ES-I3 (cell line): Measurements from ENCODE around the gene SYNPO2.

Source experiments
- H3K36me3 ChIP-seq: 2 replicates; pipeline ENCODE4 v1.6.1; 2013; ENCODE audit warnings: mild to moderate bottlenecking, low read length, control low read depth, moderate library complexity; ENCODE audit not compliant: insufficient read depth
- H3K4me1 ChIP-seq: 2 replicates; pipeline ENCODE4 v1.6.1; 2013; ENCODE audit warnings: mild to moderate bottlenecking, control low read depth, low read length; ENCODE audit not compliant: insufficient read depth
- H3K9ac ChIP-seq: 2 replicates; pipeline ENCODE4 v1.6.1; 2013; ENCODE audit warnings: low read depth, mild to moderate bottlenecking, low read length, moderate library complexity
- H3K9me3 ChIP-seq: 2 replicates; pipeline ENCODE4 v1.6.1; 2013; ENCODE audit warnings: mild to moderate bottlenecking, low read length, moderate library complexity; ENCODE audit not compliant: control insufficient read depth, insufficient read depth

Gene SYNPO2

GRCh38 chr4:119024102-119024501 is 135.4 kb downstream of the SYNPO2 start:
- Histone ChIP-seq H3K9me3 (no peaks in the 10 kb centered on the region), H3K4me1 (peaks cover 17% of the 10 kb centered on the region), H3K36me3 (no peaks in the 10 kb centered on the region), H3K9ac (no peak overlapping the region)

- Histone ChIP-seq H3K36me3 (no peaks in the 10 kb centered on the region), H3K9ac (no peak overlapping the region; the same call in 1 of the 2 replicates), H3K9me3 (no peaks in the 10 kb centered on the region), H3K4me1 (peaks cover 17% of the 10 kb centered on the region)
These were observed 136.8 kb downstream of the SYNPO2 start for GRCh38 chr4:119025420-119025819.

- peaks cover 17% of the 10 kb centered on the region for H3K4me1 ChIP-seq
- H3K36me3 ChIP-seq, result no peaks in the 10 kb centered on the region
- H3K9ac ChIP-seq, result no peak overlapping the region
- no peaks in the 10 kb centered on the region for H3K9me3 ChIP-seq
These were observed 137.4 kb downstream of the SYNPO2 start for GRCh38 chr4:119025916-119026661.

- Histone ChIP-seq H3K9ac (no peak overlapping the region), H3K36me3 (no peaks in the 10 kb centered on the region), H3K9me3 (no peaks in the 10 kb centered on the region), H3K4me1 (peaks cover 17% of the 10 kb centered on the region)
These were observed 138.2 kb downstream of the SYNPO2 start for GRCh38 chr4:119026662-119027444.

GRCh38 chr4:119027811-119028210 is 139.2 kb downstream of the SYNPO2 start:
- no peaks in the 10 kb centered on the region for H3K9me3 ChIP-seq
- H3K4me1 ChIP-seq, result peaks cover 17% of the 10 kb centered on the region
- no peak overlapping the region for H3K9ac ChIP-seq
- H3K36me3 ChIP-seq, result no peaks in the 10 kb centered on the region

GRCh38 chr4:119028296-119028695 is 139.6 kb downstream of the SYNPO2 start:
- H3K4me1 ChIP-seq, result peaks cover 17% of the 10 kb centered on the region
- H3K9ac ChIP-seq, result no peak overlapping the region
- no peaks in the 10 kb centered on the region for H3K9me3 ChIP-seq
- H3K36me3 ChIP-seq, result no peaks in the 10 kb centered on the region

GRCh38 chr4:119029847-119030535 is 141.3 kb downstream of the SYNPO2 start:
- H3K9me3 ChIP-seq, result no peaks in the 10 kb centered on the region
- H3K4me1 ChIP-seq, result peaks cover 21% of the 10 kb centered on the region
- no peaks in the 10 kb centered on the region for H3K36me3 ChIP-seq
- no peak overlapping the region for H3K9ac ChIP-seq

- no peaks in the 10 kb centered on the region for H3K9me3 ChIP-seq
- H3K4me1 ChIP-seq, result peaks cover 20% of the 10 kb centered on the region
- no peaks in the 10 kb centered on the region for H3K36me3 ChIP-seq
- no peak overlapping the region for H3K9ac ChIP-seq
These were observed 141.9 kb downstream of the SYNPO2 start for GRCh38 chr4:119030536-119030890.

- H3K9ac ChIP-seq, result no peak overlapping the region
- no peaks in the 10 kb centered on the region for H3K36me3 ChIP-seq
- H3K9me3 ChIP-seq, result no peaks in the 10 kb centered on the region
- H3K4me1 ChIP-seq, result peaks cover 21% of the 10 kb centered on the region
These were observed 142.6 kb downstream of the SYNPO2 start for GRCh38 chr4:119031218-119031617.

- Histone ChIP-seq H3K9me3 (no peaks in the 10 kb centered on the region), H3K9ac (no peak overlapping the region), H3K36me3 (no peaks in the 10 kb centered on the region), H3K4me1 (peaks cover 25% of the 10 kb centered on the region)
These were observed 144.4 kb downstream of the SYNPO2 start for GRCh38 chr4:119032921-119033685.

GRCh38 chr4:119034276-119035008 is 145.8 kb downstream of the SYNPO2 start:
- no peaks in the 10 kb centered on the region for H3K36me3 ChIP-seq
- peaks cover 29% of the 10 kb centered on the region for H3K4me1 ChIP-seq
- H3K9ac ChIP-seq, result no peak overlapping the region
- no peaks in the 10 kb centered on the region for H3K9me3 ChIP-seq

- Histone ChIP-seq H3K4me1 (peaks cover 42% of the 10 kb centered on the region), H3K9ac (no peak overlapping the region), H3K9me3 (no peaks in the 10 kb centered on the region), H3K36me3 (no peaks in the 10 kb centered on the region)
These were observed 147.5 kb downstream of the SYNPO2 start for GRCh38 chr4:119035951-119036737.

GRCh38 chr4:119037709-119038108 is 149.1 kb downstream of the SYNPO2 start:
- no peaks in the 10 kb centered on the region for H3K9me3 ChIP-seq
- peaks cover 50% of the 10 kb centered on the region for H3K4me1 ChIP-seq
- H3K9ac ChIP-seq, result no peak overlapping the region
- H3K36me3 ChIP-seq, result no peaks in the 10 kb centered on the region
